Measurements from ENCODE around the gene SYNGR3.

- TF ChIP-seq CTCF (IDR thresholded peaks at IDR 0.05; ENCODE audit: low read length) = no peak
- no peak for TF ChIP-seq EZH2 (IDR thresholded peaks at IDR 0.05; ENCODE audit: borderline replicate concordance, low read length)
These were observed 36.0 kb upstream of the SYNGR3 start for GRCh38 chr16:1953734-1954133.

All from OCI-LY1 (cell line).